ENCODE measurements around the gene SSTR3. TPM values are rescaled to one million over a fixed set of nuclear protein-coding genes. Genes with fewer than 3 reads are reported as not detected.

SSTR3 gene
- total RNA-seq, 4 donors from 2014 or later, result not detected

GRCh38 chr22:37229805-37230672 lies 17.8 kb upstream of the SSTR3 start:
- H3K4me1 ChIP-seq, result peaks cover 0 to 13% (median 8%) of the 10 kb centered on the region in 4 donors
- WGBS, result 63% methylated on average over 5 of the region's 8 CpGs
- H3K36me3 ChIP-seq, result no peaks in the 10 kb centered on the region
- no peaks in the 10 kb centered on the region for H3K9me3 ChIP-seq
- DNase-seq (ENCODE audit: extremely low spot score), result no peak
- intact Hi-C loops (cut with DNase I), result no loop called here
- H3K27me3 ChIP-seq, result peaks cover 0 to 76% (median 1%) of the 10 kb centered on the region in 4 donors
- H3K27ac ChIP-seq (replicated peaks in 1 of 4), result no peak overlapping the region
- H3K4me3 ChIP-seq, result no peak overlapping the region
- no peak for TF ChIP-seq POLR2A (IDR thresholded peaks at IDR 0.05; ENCODE audit: low read depth)
- no peak for TF ChIP-seq POLR2AphosphoS5 (IDR thresholded peaks at IDR 0.05)
- TF ChIP-seq EP300 (IDR thresholded peaks at IDR 0.05), result no peak
- TF ChIP-seq, protein P1, sequence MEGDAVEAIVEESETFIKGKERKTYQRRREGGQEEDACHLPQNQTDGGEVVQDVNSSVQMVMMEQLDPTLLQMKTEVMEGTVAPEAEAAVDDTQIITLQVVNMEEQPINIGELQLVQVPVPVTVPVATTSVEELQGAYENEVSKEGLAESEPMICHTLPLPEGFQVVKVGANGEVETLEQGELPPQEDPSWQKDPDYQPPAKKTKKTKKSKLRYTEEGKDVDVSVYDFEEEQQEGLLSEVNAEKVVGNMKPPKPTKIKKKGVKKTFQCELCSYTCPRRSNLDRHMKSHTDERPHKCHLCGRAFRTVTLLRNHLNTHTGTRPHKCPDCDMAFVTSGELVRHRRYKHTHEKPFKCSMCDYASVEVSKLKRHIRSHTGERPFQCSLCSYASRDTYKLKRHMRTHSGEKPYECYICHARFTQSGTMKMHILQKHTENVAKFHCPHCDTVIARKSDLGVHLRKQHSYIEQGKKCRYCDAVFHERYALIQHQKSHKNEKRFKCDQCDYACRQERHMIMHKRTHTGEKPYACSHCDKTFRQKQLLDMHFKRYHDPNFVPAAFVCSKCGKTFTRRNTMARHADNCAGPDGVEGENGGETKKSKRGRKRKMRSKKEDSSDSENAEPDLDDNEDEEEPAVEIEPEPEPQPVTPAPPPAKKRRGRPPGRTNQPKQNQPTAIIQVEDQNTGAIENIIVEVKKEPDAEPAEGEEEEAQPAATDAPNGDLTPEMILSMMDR (IDR thresholded peaks at IDR 0.05), result no peak

- DNase-seq (ENCODE audit: extremely low spot score), result no peak
- TF ChIP-seq EP300 (IDR thresholded peaks at IDR 0.05), result no peak
- TF ChIP-seq, protein P1 (IDR thresholded peaks at IDR 0.05), result no peak
- no peak for TF ChIP-seq POLR2AphosphoS5 (IDR thresholded peaks at IDR 0.05)
- no peak for TF ChIP-seq POLR2A (IDR thresholded peaks at IDR 0.05; ENCODE audit: low read depth)
- intact Hi-C loops (cut with DNase I), result no loop called here
- 40% methylated on average over 1 of the region's 7 CpGs for WGBS
- H3K36me3 ChIP-seq, result no peaks in the 10 kb centered on the region
- H3K4me1 ChIP-seq, result peaks cover 0 to 13% (median 8%) of the 10 kb centered on the region in 4 donors
- peaks cover 0 to 68% (median 0%) of the 10 kb centered on the region in 4 donors for H3K27me3 ChIP-seq
- no peak overlapping the region for H3K4me3 ChIP-seq
- no peaks in the 10 kb centered on the region for H3K9me3 ChIP-seq
- H3K27ac ChIP-seq (replicated peaks in 1 of 4), result peak overlapping the region in 1 of 4 donors; percentile 30
Measured at GRCh38 chr22:37229012-37229804, 16.9 kb upstream of the SSTR3 start.

- Histone ChIP-seq H3K9me3 (no peaks in the 10 kb centered on the region), H3K4me1 (peaks cover 0 to 13% (median 8%) of the 10 kb centered on the region in 4 donors), H3K27me3 (peaks cover 0 to 59% (median 0%) of the 10 kb centered on the region in 4 donors), H3K27ac (replicated peaks in 1 of 4) (peak overlapping the region in 1 of 4 donors; percentile 30), H3K4me3 (no peak overlapping the region), H3K36me3 (no peaks in the 10 kb centered on the region)
- intact Hi-C loops (cut with DNase I), result no loop called here
- TF ChIP-seq POLR2A (IDR thresholded peaks at IDR 0.05; ENCODE audit: low read depth), result no peak
- TF ChIP-seq POLR2AphosphoS5 (IDR thresholded peaks at IDR 0.05), result no peak
- TF ChIP-seq, protein P1 (IDR thresholded peaks at IDR 0.05), result no peak
- no peak for TF ChIP-seq EP300 (IDR thresholded peaks at IDR 0.05)
- no peak for DNase-seq (ENCODE audit: extremely low spot score)
- 72% methylated on average over 14 of the region's 20 CpGs for WGBS
Measured at GRCh38 chr22:37228106-37229011, 16.1 kb upstream of the SSTR3 start.

GRCh38 chr22:37226514-37226913 lies 14.2 kb upstream of the SSTR3 start:
- Histone ChIP-seq H3K27ac (replicated peaks in 1 of 4) (no peak overlapping the region), H3K36me3 (no peaks in the 10 kb centered on the region), H3K4me3 (no peak overlapping the region), H3K4me1 (peaks cover 0 to 13% (median 8%) of the 10 kb centered on the region in 4 donors), H3K9me3 (no peaks in the 10 kb centered on the region), H3K27me3 (peaks cover 0 to 49% (median 0%) of the 10 kb centered on the region in 4 donors)
- TF ChIP-seq EP300 (IDR thresholded peaks at IDR 0.05) (no peak), POLR2AphosphoS5 (IDR thresholded peaks at IDR 0.05) (no peak), POLR2A (IDR thresholded peaks at IDR 0.05; ENCODE audit: low read depth) (no peak)
- TF ChIP-seq, protein P1 (IDR thresholded peaks at IDR 0.05), result no peak
- intact Hi-C loops (cut with DNase I), result no loop called here
- DNase-seq (ENCODE audit: extremely low spot score), result no peak
- WGBS, result 88% methylated on average over 11 of the region's 14 CpGs
